HepG2 (cell line): ENCODE data around the gene SIK2. TPM values are rescaled to one million over a fixed set of nuclear protein-coding genes. Genes with fewer than 3 reads are reported as not detected.

Source experiments
- ATF4 ChIP-seq, 2 experiments: fragments of 450-650 bp in 1 of 2; sonication (generic) in 1 of 2; formaldehyde crosslinking; IDR thresholded peaks; 2 replicates each; pipeline versions ENCODE4 v1.5.0 to v1.8.0; 2020 to 2022; ENCODE audit warnings: mild to moderate bottlenecking in 1 of 2, missing genetic modification reagents in 1 of 2
- EP300 ChIP-seq, 3 experiments: sonication (generic) in 1 of 3; formaldehyde crosslinking in 1 of 3; IDR thresholded peaks; 2 replicates each; pipeline versions ENCODE4 v1.5.1 to v1.6.1; 2011 to 2020; ENCODE audit warnings: low read depth in 2 of 3, low read length in 2 of 3, borderline replicate concordance in 1 of 3, improper control_type of control experiment in 1 of 3, mild to moderate bottlenecking in 1 of 3, missing genetic modification reagents in 1 of 3, moderate library complexity in 1 of 3
- GABPA ChIP-seq, 2 experiments: IDR thresholded peaks; 2 replicates each; pipeline ENCODE4 v1.6.1; 2011 to 2016; ENCODE audit warnings: low read depth in 2 of 2, low read length in 1 of 2, missing biosample characterization in 1 of 2, missing genetic modification characterization in 1 of 2
- MAFG ChIP-seq: sonication (generic); formaldehyde crosslinking; IDR thresholded peaks from 2 replicates; pipeline ENCODE4 v1.5.1; 2020; ENCODE audit warnings: mild to moderate bottlenecking, missing genetic modification reagents
- MATR3 ChIP-seq: sonication (generic); formaldehyde crosslinking; IDR thresholded peaks from 2 replicates; pipeline ENCODE4 v1.4.0; 2020; ENCODE audit warnings: missing genetic modification reagents
- MBD4 ChIP-seq: IDR thresholded peaks from 2 replicates; pipeline ENCODE4 v1.6.1; 2012; ENCODE audit warnings: low read length, inconsistent platforms, borderline replicate concordance
- MNT ChIP-seq: fragments of 450-650 bp; IDR thresholded peaks from 2 replicates; pipeline ENCODE4 v1.6.1; 2016
- NR3C1 ChIP-seq: sonication (generic); formaldehyde crosslinking; IDR thresholded peaks from 2 replicates; pipeline ENCODE4 v1.4.0; 2020; ENCODE audit warnings: missing genetic modification reagents
- REPIN1 ChIP-seq: sonication (generic); formaldehyde crosslinking; IDR thresholded peaks from 2 replicates; pipeline ENCODE4 v1.8.0; 2022; ENCODE audit warnings: missing genetic modification reagents, low read depth, mild to moderate bottlenecking, borderline replicate concordance
- RFXAP ChIP-seq: sonication (generic); formaldehyde crosslinking; IDR thresholded peaks from 2 replicates; pipeline ENCODE4 v1.4.0; 2020; ENCODE audit warnings: missing genetic modification reagents, borderline replicate concordance
- RXRB ChIP-seq: IDR thresholded peaks from 2 replicates; pipeline ENCODE4 v1.6.1; 2016; ENCODE audit warnings: borderline replicate concordance, missing genetic modification reagents, missing compliant biosample characterization
- SMC3 ChIP-seq: IDR thresholded peaks from 2 replicates; pipeline ENCODE4 v1.6.1; 2011; ENCODE audit warnings: low read length, improper control_type of control experiment
- SMYD3 ChIP-seq: sonication (generic); formaldehyde crosslinking; IDR thresholded peaks from 2 replicates; pipeline ENCODE4 v1.8.1; 2023; ENCODE audit warnings: mild to moderate bottlenecking, missing genetic modification reagents
- STAT5B ChIP-seq: sonication (generic); formaldehyde crosslinking; IDR thresholded peaks from 2 replicates; pipeline ENCODE4 v1.4.0; 2020; ENCODE audit warnings: missing genetic modification reagents
- ZNF142 ChIP-seq: sonication (generic); formaldehyde crosslinking; IDR thresholded peaks from 2 replicates; pipeline ENCODE4 v1.4.0; 2020; ENCODE audit warnings: missing genetic modification reagents
- ZNF275 ChIP-seq: sonication (generic); formaldehyde crosslinking; IDR thresholded peaks from 2 replicates; pipeline ENCODE4 v1.8.0; 2022; ENCODE audit warnings: missing genetic modification reagents, mild to moderate bottlenecking, inconsistent platforms, borderline replicate concordance
- ZNF782 ChIP-seq: sonication (generic); formaldehyde crosslinking; IDR thresholded peaks from 2 replicates; pipeline ENCODE4 v1.4.0; 2020; ENCODE audit warnings: missing genetic modification reagents, mild to moderate bottlenecking, borderline replicate concordance
- ZNF816 ChIP-seq: sonication (generic); formaldehyde crosslinking; IDR thresholded peaks from 2 replicates; pipeline ENCODE4 v1.8.0; 2022; ENCODE audit warnings: missing genetic modification reagents, mild to moderate bottlenecking, borderline replicate concordance
- polyA plus RNA-seq, 8 experiments: library from polyadenylated mRNA; depleted of rRNA in 3 of 8; stranded (reverse) in 7 of 8; unstranded in 1 of 8; fragments of >200 nt; fragmentation: Illumina TruSeq in 4 of 8; extraction: Trizol in 4 of 8; gene quantifications; 2 replicates each; pipeline versions ENCODE4 v1.2.1 to v1.2.3, GENCODE V29; 2011 to 2016; ENCODE audit warnings: low read depth in 4 of 8, missing spikeins in 1 of 8, mixed read lengths in 1 of 8; ENCODE audit not compliant: insufficient read depth in 1 of 8
- total RNA-seq, 5 experiments: library from RNA; depleted of rRNA; stranded (reverse); fragments of >200 nt; fragmentation: Illumina TruSeq; extraction: Trizol; gene quantifications; 2 replicates each; pipeline ENCODE4 v1.2.3, GENCODE V29; 2016; ENCODE audit warnings: low read depth in 1 of 5

SIK2 gene
- total and polyA plus RNA-seq, 2 of the 13 experiments (the other 11 are each of a cell fraction or from before 2014, with no cell fraction given), result 8.1 to 15.4 TPM

- peak; percentile 84 for TF ChIP-seq ZNF142 (CRISPR knock-in tag)
- peak; percentile 97 for TF ChIP-seq REPIN1 (CRISPR knock-in tag)
- TF ChIP-seq NR3C1 (CRISPR knock-in tag), result no peak
- peak in 1 of 2 experiments; percentile 28; a peak in 1 of 4 replicates for TF ChIP-seq EP300 (IDR thresholded peaks at IDR 0.05; ENCODE audit: low read depth in 2 of 2, low read length in 2 of 2)
- TF ChIP-seq EP300 (CRISPR knock-in tag; IDR thresholded peaks at IDR 0.05; ENCODE audit: borderline replicate concordance), result peak; percentile 65
- TF ChIP-seq ZNF816, result no peak
- no peak for TF ChIP-seq MBD4
- no peak for TF ChIP-seq MATR3 (CRISPR knock-in tag)
- TF ChIP-seq SMYD3 (CRISPR knock-in tag), result peak; percentile 85; the same call in 1 of the 2 replicates
- TF ChIP-seq ATF4 (CRISPR knock-in tag; IDR thresholded peaks at IDR 0.05), result no peak
- TF ChIP-seq ZNF782, result no peak
- 0 out of 2 replicates have a peak, but pooled peaks have one; percentile 50 for TF ChIP-seq ZNF275 (CRISPR knock-in tag)
- peak; percentile 75 for TF ChIP-seq RXRB (CRISPR knock-in tag)
- no peak for TF ChIP-seq MAFG (CRISPR knock-in tag)
- TF ChIP-seq STAT5B (CRISPR knock-in tag), result no peak; the same call in 1 of the 2 replicates
- TF ChIP-seq RFXAP (CRISPR knock-in tag), result no peak
- TF ChIP-seq GABPA (IDR thresholded peaks at IDR 0.05; ENCODE audit: low read depth, low read length), result no peak
- TF ChIP-seq GABPA (CRISPR knock-in tag; IDR thresholded peaks at IDR 0.05; ENCODE audit: low read depth), result no peak
- no peak for TF ChIP-seq MNT
- TF ChIP-seq SMC3, result peak; percentile 65; the same call in 1 of the 2 replicates
These were observed at the start of gene SIK2 (continued) for GRCh38 chr11:111601979-111602864.
